Muscle layer of duodenum (tissue), 2 donors: ENCODE measurements around the gene MBOAT2.

ENCODE experiments used
- H3K27ac ChIP-seq: one replicate; pipeline ENCODE4 v1.7.0; 2013; ENCODE audit warnings: mild to moderate bottlenecking, low read length
- H3K27me3 ChIP-seq: one replicate; pipeline ENCODE4 v1.7.0; 2013; ENCODE audit warnings: low read depth, mild to moderate bottlenecking, control low read depth, low read length
- H3K36me3 ChIP-seq, 2 donors: one replicate each; pipeline ENCODE4 v1.7.0; 2013; ENCODE audit warnings: low read length in 2 of 2, control low read depth in 1 of 2, mild to moderate bottlenecking in 1 of 2; ENCODE audit not compliant: insufficient read depth in 2 of 2, control insufficient read depth in 1 of 2
- H3K4me1 ChIP-seq, 2 donors: one replicate each; pipeline ENCODE4 v1.7.0; 2013; ENCODE audit warnings: low read length in 2 of 2, mild to moderate bottlenecking in 2 of 2, control low read depth in 1 of 2, moderate library complexity in 1 of 2; ENCODE audit not compliant: insufficient read depth in 2 of 2, control insufficient read depth in 1 of 2
- H3K4me3 ChIP-seq, 2 donors: one replicate each; pipeline ENCODE4 v1.7.0; 2013; ENCODE audit warnings: low read length in 2 of 2, low read depth in 1 of 2, mild to moderate bottlenecking in 1 of 2
- H3K9me3 ChIP-seq, 2 donors: one replicate each; pipeline ENCODE4 v1.7.0; 2013; ENCODE audit warnings: low read length in 2 of 2, control low read depth in 1 of 2, mild to moderate bottlenecking in 1 of 2; ENCODE audit not compliant: control insufficient read depth in 1 of 2
- donor health status: healthy.

MBOAT2 gene

DNA sequence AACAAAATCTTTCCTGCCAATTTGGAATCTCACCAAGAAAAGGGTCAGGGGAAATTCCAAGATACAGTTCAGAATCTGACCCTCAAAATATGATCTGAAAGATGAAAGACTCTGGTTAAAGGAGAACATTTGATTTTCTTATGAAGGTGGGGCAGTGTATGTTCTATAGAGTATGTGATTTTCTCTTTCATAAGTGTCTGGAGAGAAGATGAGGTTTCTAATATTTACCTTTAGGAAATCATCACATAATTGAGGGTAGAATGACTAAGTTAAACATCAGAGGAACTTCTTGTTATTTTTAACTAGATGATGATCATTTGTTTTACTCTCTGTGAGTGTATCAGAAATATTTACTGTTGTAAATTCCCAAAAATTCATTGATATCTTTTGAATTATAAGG is 27.8 kb upstream of the MBOAT2 start:
- Histone ChIP-seq H3K36me3 (no peaks in the 10 kb centered on the region), H3K27me3 (no peaks in the 10 kb centered on the region), H3K4me1 (no peaks in the 10 kb centered on the region), H3K4me3 (no peak overlapping the region), H3K27ac (no peak overlapping the region), H3K9me3 (no peaks in the 10 kb centered on the region)

DNA sequence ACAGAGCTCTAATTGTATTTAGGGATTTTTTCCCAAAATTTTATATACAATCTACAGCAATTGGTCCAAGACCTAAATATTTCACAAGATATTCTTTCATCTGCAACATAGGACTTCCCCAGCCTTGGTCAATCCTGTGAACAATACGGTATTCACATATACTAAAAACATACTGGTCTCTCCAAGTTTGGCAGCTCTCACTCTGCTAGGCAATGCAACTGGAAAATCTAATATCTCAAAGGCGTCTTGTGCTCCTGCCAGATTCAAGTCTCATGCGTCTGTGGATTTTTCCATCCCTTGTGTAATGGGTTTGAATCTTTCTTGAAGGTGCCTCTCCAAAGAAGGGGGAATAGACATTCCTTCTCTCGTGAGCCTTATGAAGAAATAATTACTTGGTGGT is 27.4 kb upstream of the MBOAT2 start:
- Histone ChIP-seq H3K9me3 (no peaks in the 10 kb centered on the region), H3K4me1 (no peaks in the 10 kb centered on the region), H3K36me3 (no peaks in the 10 kb centered on the region), H3K27ac (no peak overlapping the region), H3K27me3 (no peaks in the 10 kb centered on the region), H3K4me3 (no peak overlapping the region)

DNA sequence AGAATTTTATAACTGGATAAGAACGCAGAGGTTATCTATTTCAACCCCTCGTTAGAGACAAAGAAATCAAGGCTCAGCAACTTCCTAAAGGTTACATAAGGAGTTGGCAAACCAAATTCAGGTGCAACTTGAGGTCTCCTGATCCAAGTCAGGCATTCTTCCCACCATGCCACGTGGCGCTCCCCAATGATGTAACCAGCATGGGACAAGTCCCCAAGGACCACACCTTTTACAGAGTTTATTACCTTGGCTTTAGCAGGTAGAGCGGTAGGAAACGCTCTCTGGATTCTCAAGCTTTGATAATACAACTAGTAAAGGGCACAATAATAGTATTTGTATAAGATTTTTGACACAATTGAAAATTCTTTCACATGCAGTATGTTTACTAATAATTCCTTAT is 26.7 kb upstream of the MBOAT2 start:
- H3K4me1 ChIP-seq, result no peaks in the 10 kb centered on the region
- H3K27ac ChIP-seq, result no peak overlapping the region
- no peaks in the 10 kb centered on the region for H3K9me3 ChIP-seq
- no peaks in the 10 kb centered on the region for H3K36me3 ChIP-seq
- H3K4me3 ChIP-seq, result no peak overlapping the region
- no peaks in the 10 kb centered on the region for H3K27me3 ChIP-seq

DNA sequence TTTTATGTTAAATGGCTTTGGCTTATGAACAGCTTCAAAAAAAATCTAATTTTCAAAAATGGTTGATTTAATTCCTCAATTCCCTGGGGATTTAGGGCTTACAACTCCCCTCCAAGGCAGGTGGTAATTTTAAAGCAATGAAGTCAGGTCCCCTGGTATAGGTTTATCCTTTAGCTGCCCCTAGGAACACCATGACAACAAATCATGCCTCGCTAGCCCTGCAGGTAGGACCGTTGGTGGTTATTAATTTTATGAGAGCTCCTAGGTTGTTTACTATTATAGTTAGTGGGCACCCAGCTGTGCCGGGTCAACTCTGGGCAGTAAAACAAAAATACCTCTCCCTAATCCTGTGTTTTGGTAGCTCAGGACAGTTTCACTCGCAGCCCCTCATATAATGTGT is 26.2 kb upstream of the MBOAT2 start:
- Histone ChIP-seq H3K9me3 (no peaks in the 10 kb centered on the region), H3K27me3 (no peaks in the 10 kb centered on the region), H3K4me3 (no peak overlapping the region), H3K36me3 (no peaks in the 10 kb centered on the region), H3K27ac (no peak overlapping the region), H3K4me1 (no peaks in the 10 kb centered on the region)

DNA sequence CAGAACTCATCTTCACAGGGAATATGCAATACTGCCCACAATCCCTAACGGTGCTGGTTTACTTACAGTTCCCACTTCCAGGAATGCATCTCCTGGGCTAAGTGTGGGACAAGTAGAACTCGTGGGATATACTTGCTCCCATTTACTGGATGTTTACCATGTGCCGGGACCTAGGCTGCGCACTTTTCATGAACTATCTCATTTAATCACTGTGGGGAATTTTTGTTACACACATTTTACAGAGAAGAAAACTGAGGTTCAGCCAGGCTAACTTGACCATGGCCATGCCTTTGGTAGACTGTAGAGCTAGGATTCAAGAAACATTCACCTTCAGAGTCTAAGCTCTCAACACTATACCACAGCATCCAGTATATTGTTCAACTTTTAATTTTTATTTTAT is 24.4 kb upstream of the MBOAT2 start:
- Histone ChIP-seq H3K36me3 (no peaks in the 10 kb centered on the region), H3K27ac (no peak overlapping the region), H3K4me1 (no peaks in the 10 kb centered on the region), H3K27me3 (no peaks in the 10 kb centered on the region), H3K9me3 (no peaks in the 10 kb centered on the region), H3K4me3 (no peak overlapping the region)

DNA sequence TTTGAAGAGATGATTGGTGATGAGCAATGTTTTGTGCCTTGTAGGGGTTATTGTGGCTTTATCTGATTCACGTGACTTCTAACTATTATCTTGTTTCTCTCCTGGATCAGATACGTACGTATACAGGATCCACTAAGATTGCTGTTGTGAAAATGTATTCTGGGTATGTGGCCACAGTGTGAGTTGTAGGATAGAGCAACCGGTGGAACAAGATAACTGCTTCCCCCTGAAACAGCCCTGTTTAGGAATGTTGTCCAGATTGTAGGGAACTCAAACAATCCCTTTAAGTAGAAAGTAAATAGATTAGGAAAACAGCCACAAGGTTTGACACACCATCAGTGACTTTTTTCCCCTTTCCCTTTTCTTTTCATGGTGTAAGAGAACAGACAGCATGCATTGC is 22.3 kb upstream of the MBOAT2 start:
- H3K27me3 ChIP-seq, result no peaks in the 10 kb centered on the region
- H3K9me3 ChIP-seq, result no peaks in the 10 kb centered on the region
- H3K4me1 ChIP-seq, result no peaks in the 10 kb centered on the region
- H3K36me3 ChIP-seq, result no peaks in the 10 kb centered on the region
- H3K27ac ChIP-seq, result no peak overlapping the region
- H3K4me3 ChIP-seq, result no peak overlapping the region

DNA sequence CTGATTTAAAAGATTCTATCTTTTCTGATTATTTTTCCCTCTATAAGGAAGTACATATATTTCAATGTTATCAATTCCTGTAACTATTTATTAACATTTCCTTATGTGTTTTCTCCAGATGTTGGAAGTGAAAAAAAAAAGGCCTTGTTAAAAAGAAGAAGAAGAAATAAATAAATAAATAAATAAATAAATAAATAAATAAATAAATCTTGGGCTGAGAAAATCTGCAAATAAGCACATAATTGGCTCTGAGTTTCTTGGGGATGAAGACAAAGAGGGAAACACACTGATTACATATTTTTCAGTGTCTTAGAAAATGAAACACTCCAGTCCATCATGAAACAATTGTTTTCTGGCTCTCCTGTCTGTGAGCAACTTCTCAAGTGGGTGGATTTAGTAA is 21.1 kb upstream of the MBOAT2 start:
- Histone ChIP-seq H3K27ac (no peak overlapping the region), H3K9me3 (no peaks in the 10 kb centered on the region), H3K4me1 (no peaks in the 10 kb centered on the region), H3K4me3 (no peak overlapping the region), H3K27me3 (no peaks in the 10 kb centered on the region), H3K36me3 (no peaks in the 10 kb centered on the region)

DNA sequence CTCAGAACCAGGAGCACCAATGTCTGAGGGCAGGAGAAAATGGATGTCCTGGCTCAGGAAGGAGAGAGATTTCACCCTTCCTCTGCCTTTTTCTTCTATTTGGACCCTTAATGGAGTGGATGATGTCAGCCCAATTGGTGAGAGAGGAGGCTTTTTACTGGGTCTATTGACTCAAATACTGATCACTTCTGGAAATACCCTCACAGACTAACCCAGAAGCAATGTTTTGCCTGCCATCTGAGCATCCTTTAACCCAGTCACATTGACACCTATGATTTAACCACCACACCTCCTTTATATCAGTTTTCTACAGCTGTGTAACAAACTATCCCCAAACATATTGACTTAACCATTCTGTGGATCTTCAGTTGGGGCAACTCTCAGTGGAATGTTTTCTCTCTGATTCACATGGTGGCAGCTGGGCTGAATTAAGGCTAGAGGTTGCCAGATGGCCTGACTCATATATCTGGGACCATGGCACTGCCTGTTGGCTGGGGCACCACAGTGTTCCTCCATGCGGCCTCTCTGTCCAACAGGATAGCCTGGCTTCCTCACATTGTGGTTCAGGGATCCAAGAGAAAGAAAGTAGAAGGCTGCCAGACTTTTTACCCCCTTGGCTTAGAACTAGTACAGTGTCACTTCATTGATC is 18.2 kb upstream of the MBOAT2 start:
- Histone ChIP-seq H3K9me3 (no peaks in the 10 kb centered on the region), H3K4me3 (no peak overlapping the region), H3K36me3 (no peaks in the 10 kb centered on the region), H3K27me3 (no peaks in the 10 kb centered on the region), H3K27ac (no peak overlapping the region), H3K4me1 (no peaks in the 10 kb centered on the region)

DNA sequence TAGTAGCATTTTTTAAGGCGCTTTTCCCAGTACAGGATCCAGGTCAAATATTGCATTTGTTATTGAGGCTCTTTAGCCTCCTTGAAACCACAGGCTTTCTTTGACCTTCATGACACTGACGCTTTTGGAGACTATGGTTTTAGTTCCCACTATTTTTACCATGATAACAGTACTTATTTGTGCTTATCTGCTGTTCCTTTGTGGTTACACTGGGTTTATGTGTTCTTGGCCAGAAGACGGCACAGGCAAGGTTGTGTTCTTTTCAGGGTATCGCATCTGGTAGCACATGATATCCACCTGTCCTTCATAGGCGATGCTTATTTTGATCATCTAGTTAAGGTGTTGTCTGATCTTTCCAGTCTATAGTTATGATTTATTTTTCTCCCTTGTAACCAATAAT is 16.8 kb upstream of the MBOAT2 start:
- Histone ChIP-seq H3K4me1 (no peaks in the 10 kb centered on the region), H3K36me3 (no peaks in the 10 kb centered on the region), H3K27ac (no peak overlapping the region), H3K4me3 (no peak overlapping the region), H3K27me3 (no peaks in the 10 kb centered on the region), H3K9me3 (no peaks in the 10 kb centered on the region)

DNA sequence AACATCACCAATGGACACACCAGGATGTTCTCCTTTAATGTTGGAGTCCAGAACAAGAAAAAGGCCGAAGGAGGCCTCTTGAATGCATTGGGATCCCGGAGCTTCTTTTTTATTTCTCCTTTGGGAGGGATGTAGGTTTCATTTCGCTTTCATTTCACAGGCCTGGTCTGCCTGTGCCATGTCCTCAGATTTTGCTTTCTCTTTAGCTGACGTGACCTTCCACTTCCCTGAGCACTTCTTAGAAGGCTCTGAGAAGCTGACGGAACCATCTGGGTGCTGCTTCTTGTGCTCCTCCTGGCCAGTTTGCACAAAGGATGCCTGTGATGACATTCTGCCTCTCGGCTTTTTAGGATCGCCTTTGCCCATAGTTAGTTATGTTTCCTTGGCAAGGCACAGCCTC is 15.1 kb upstream of the MBOAT2 start:
- Histone ChIP-seq H3K36me3 (no peaks in the 10 kb centered on the region), H3K27me3 (no peaks in the 10 kb centered on the region), H3K4me3 (no peak overlapping the region), H3K27ac (no peak overlapping the region), H3K4me1 (no peaks in the 10 kb centered on the region), H3K9me3 (no peaks in the 10 kb centered on the region)

DNA sequence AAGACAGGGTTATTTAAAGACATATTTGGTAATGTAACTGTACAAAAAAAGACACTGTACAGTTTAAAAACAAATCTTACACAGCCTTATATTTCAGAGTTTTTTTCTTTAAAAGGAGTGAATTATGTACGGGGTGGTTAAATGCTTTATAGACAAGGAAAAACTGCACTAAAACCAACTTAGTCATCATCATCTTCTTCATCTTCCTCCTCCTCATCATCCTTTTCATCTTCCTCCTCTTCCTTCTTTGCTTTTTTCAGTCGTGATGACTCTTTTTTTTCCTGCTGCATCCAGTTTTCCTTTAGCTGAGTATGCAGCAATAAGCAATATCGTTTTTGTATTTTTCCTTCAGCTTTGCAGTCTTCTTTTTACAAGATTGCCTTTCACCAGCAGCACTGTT is 14.6 kb upstream of the MBOAT2 start:
- Histone ChIP-seq H3K27me3 (no peaks in the 10 kb centered on the region), H3K36me3 (no peaks in the 10 kb centered on the region), H3K4me1 (no peaks in the 10 kb centered on the region), H3K27ac (no peak overlapping the region), H3K9me3 (no peaks in the 10 kb centered on the region), H3K4me3 (no peak overlapping the region)

DNA sequence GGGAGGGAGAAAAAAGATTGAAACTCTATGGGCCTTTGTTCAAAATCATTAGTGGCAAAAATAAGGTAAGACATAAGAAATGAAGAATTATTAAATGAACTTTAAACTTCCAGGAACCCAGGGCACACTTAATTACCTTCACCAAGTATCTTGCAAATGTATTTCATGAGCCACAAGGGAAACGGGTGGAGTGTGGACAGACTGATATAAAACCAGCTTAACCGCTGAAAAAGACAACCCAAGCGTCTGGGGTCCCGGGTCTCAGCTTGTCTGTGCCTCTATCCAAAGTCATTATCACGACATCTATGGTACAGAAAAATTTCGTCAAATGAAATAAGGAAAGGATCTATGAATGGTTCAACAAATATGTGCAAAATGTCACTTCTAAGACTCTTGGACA is 13.9 kb upstream of the MBOAT2 start:
- no peak overlapping the region for H3K27ac ChIP-seq
- no peak overlapping the region for H3K4me3 ChIP-seq
- H3K9me3 ChIP-seq, result no peaks in the 10 kb centered on the region
- H3K36me3 ChIP-seq, result no peaks in the 10 kb centered on the region
- H3K27me3 ChIP-seq, result no peaks in the 10 kb centered on the region
- no peaks in the 10 kb centered on the region for H3K4me1 ChIP-seq
